Measurements from ENCODE around the gene FAM83F. TPM values are rescaled to one million over a fixed set of nuclear protein-coding genes. Genes with fewer than 3 reads are reported as not detected.
"Not testable (repeated sequence)": the region's sequence is repeated elsewhere in the genome, so short reads cannot be mapped to it uniquely, and the experiment has no call there.

FAM83F gene
- total RNA-seq, 1 donor: not detected

GRCh38 chr22:39988386-39989114 lies 6.2 kb upstream of the FAM83F start:
- no peak for TF ChIP-seq CTCF (IDR thresholded peaks at IDR 0.05; ENCODE audit: insufficient read depth, low read depth, low read length)
- no peak for DNase-seq (ENCODE audit: low read depth)

GRCh38 chr22:39989633-39990032 lies 5.1 kb upstream of the FAM83F start:
- no peak for TF ChIP-seq CTCF (IDR thresholded peaks at IDR 0.05; ENCODE audit: insufficient read depth, low read depth, low read length)
- DNase-seq (ENCODE audit: low read depth): no peak
- no peak overlapping the region for H3K4me3 ChIP-seq (ENCODE audit: low read depth, low read length)

More at GRCh38 chr22:39988386-39989114, 6.2 kb upstream of the FAM83F start:
- H3K4me3 ChIP-seq (ENCODE audit: low read depth, low read length): no peak overlapping the region

GRCh38 chr22:39990686-39991085 lies 4.1 kb upstream of the FAM83F start:
- no peak overlapping the region for H3K4me3 ChIP-seq (ENCODE audit: low read depth, low read length)
- DNase-seq (ENCODE audit: low read depth): no peak
- no peak for TF ChIP-seq CTCF (IDR thresholded peaks at IDR 0.05; ENCODE audit: insufficient read depth, low read depth, low read length)

- DNase-seq (ENCODE audit: low read depth): no peak
- H3K4me3 ChIP-seq (ENCODE audit: low read depth, low read length): no peak overlapping the region
- no peak for TF ChIP-seq CTCF (IDR thresholded peaks at IDR 0.05; ENCODE audit: insufficient read depth, low read depth, low read length)
Measured at GRCh38 chr22:39991159-39991860, 3.4 kb upstream of the FAM83F start.

GRCh38 chr22:39992088-39992826 lies 2.5 kb upstream of the FAM83F start:
- no peak for TF ChIP-seq CTCF (IDR thresholded peaks at IDR 0.05; ENCODE audit: insufficient read depth, low read depth, low read length)

GRCh38 chr22:39992894-39993293 lies 1.9 kb upstream of the FAM83F start:
- not testable (repeated sequence) for DNase-seq (ENCODE audit: low read depth); H3K4me3 ChIP-seq (ENCODE audit: low read depth, low read length)

More at GRCh38 chr22:39992088-39992826, 2.5 kb upstream of the FAM83F start:
- no peak overlapping the region for H3K4me3 ChIP-seq (ENCODE audit: low read depth, low read length)
- DNase-seq (ENCODE audit: low read depth): no peak

- DNase-seq (ENCODE audit: low read depth): no peak
Measured at GRCh38 chr22:39994041-39994565, 651 bp upstream of the FAM83F start.

More at GRCh38 chr22:39994041-39994565, 651 bp upstream of the FAM83F start:
- H3K4me3 ChIP-seq (ENCODE audit: low read depth, low read length): no peak overlapping the region
- TF ChIP-seq CTCF (IDR thresholded peaks at IDR 0.05; ENCODE audit: insufficient read depth, low read depth, low read length): no peak

All from fibroblast of villous mesenchyme (primary cell).